T-helper 2 cell treated with Interferon-gamma antibody and Interleukin-4, amounts not matched to agents 100 ng/mL and 5 ng/mL, for 36 hours (primary cell): ENCODE measurements around the gene SDK1. TPM values are rescaled to one million over a fixed set of nuclear protein-coding genes. Genes with fewer than 3 reads are reported as not detected.

ENCODE experiments used
- intact Hi-C: fragments of 100-400 bp; cut with micrococcal nuclease; formaldehyde crosslinking; loops from one replicate; pipeline ENCODE4 v1.15.1; 2023
- total RNA-seq: library from RNA; stranded (reverse); gene quantifications from 2 replicates; pipeline ENCODE4 v1.2.3, GENCODE V29; 2022

SDK1 gene
- total RNA-seq, 1 donor from 2014 or later = 0.09 TPM

GRCh38 chr7:4029941-4030340, 728.9 kb downstream of the SDK1 start:
- intact Hi-C loops = no loop called here

- intact Hi-C loops = no loop called here
Observed at GRCh38 chr7:4030346-4030950, 729.4 kb downstream of the SDK1 start.

GRCh38 chr7:4033996-4034395, 732.9 kb downstream of the SDK1 start:
- intact Hi-C loops = no loop called here

GRCh38 chr7:4037308-4037707, 736.3 kb downstream of the SDK1 start:
- intact Hi-C loops = no loop called here

- intact Hi-C loops = no loop called here
Observed at GRCh38 chr7:4037877-4038276, 736.8 kb downstream of the SDK1 start.

- intact Hi-C loops = no loop called here
Observed at GRCh38 chr7:4040109-4040928, 739.3 kb downstream of the SDK1 start.

- intact Hi-C loops = no loop called here
Observed at GRCh38 chr7:4042402-4043045, 741.5 kb downstream of the SDK1 start.

GRCh38 chr7:4043988-4044387, 742.9 kb downstream of the SDK1 start:
- intact Hi-C loops = no loop called here

- intact Hi-C loops = no loop called here
Observed at GRCh38 chr7:4045450-4045849, 744.4 kb downstream of the SDK1 start.

GRCh38 chr7:4045975-4046374, 744.9 kb downstream of the SDK1 start:
- intact Hi-C loops = no loop called here

GRCh38 chr7:4048336-4048735, 747.3 kb downstream of the SDK1 start:
- intact Hi-C loops = no loop called here

- intact Hi-C loops = no loop called here
Observed at GRCh38 chr7:4049202-4049601, 748.1 kb downstream of the SDK1 start.

GRCh38 chr7:4050126-4050660, 749.1 kb downstream of the SDK1 start:
- intact Hi-C loops = no loop called here

GRCh38 chr7:4051696-4052095, 750.6 kb downstream of the SDK1 start:
- intact Hi-C loops = no loop called here

GRCh38 chr7:4052130-4052529, 751.1 kb downstream of the SDK1 start:
- intact Hi-C loops = no loop called here

- intact Hi-C loops = no loop called here
Observed at GRCh38 chr7:4054158-4054557, 753.1 kb downstream of the SDK1 start.

- intact Hi-C loops = no loop called here
Observed at GRCh38 chr7:4056552-4057288, 755.7 kb downstream of the SDK1 start.

GRCh38 chr7:4057289-4057616, 756.2 kb downstream of the SDK1 start:
- intact Hi-C loops = no loop called here

GRCh38 chr7:4058158-4058557, 757.1 kb downstream of the SDK1 start:
- intact Hi-C loops = no loop called here

GRCh38 chr7:4065190-4065589, 764.1 kb downstream of the SDK1 start:
- intact Hi-C loops = no loop called here

GRCh38 chr7:4066206-4066605, 765.2 kb downstream of the SDK1 start:
- intact Hi-C loops = no loop called here
